CD4-positive, alpha-beta T cell treated with Interleukin-10 for 1 hour (primary cell): ENCODE results near the gene SETBP1.

Experiments
- DNase-seq: peaks from one replicate; pipeline ENCODE4 v3.0.0-alpha.2; 2020

SETBP1 gene

DNA sequence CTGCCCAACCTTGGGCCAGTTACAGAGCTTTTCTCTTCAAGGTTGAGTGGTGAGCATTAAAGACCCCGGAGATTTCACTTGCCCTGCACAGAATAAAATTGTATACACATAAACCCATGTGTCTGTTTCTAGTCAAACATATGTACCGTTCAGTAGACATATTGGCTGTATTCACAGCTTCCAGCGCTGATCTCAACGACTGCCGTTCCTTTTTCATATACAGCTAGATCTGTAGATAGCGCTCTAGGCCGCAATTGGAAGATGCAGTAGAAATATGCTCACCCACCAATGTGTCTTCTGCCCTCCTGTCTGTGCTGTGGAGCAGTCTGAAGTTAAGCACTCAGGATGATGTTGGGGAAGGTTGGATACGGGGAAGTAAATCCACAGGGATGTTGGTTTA, 317.7 kb downstream of the SETBP1 start:
- DNase-seq = no peak

DNA sequence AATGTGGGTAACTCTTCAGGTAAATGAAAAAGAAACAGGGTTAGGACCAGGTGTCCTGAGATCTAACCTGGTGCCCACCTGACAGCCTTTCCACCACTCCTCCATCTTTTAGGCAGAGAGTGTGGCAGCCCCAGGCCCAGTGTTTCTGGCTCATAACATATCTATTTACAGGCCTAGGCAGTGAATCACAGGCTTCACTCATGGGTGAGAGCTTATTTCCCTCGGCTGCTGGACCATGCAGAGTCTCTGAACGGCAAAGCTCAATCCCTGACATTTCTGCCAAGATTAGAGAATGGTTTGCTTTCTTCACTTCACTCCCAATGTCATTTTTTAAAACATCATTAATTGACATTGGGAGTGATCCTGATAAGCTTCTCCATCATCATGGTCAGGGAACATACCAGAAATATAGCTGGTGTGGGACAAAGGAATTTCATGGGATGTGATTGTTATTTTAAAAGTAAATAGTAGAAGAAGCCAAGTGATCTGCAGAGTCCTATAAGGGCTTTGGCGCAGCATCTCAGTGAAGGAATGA, 323.9 kb downstream of the SETBP1 start:
- no peak for DNase-seq

- DNase-seq = no peak
Observed at GRCh38 chr18:45006934-45007333, 326.2 kb downstream of the SETBP1 start.

GRCh38 chr18:45007531-45007930, 326.8 kb downstream of the SETBP1 start:
- DNase-seq = no peak

GRCh38 chr18:45008694-45009413, 328.2 kb downstream of the SETBP1 start:
- DNase-seq = no peak

GRCh38 chr18:45009756-45010155, 329.1 kb downstream of the SETBP1 start:
- no peak for DNase-seq

DNA sequence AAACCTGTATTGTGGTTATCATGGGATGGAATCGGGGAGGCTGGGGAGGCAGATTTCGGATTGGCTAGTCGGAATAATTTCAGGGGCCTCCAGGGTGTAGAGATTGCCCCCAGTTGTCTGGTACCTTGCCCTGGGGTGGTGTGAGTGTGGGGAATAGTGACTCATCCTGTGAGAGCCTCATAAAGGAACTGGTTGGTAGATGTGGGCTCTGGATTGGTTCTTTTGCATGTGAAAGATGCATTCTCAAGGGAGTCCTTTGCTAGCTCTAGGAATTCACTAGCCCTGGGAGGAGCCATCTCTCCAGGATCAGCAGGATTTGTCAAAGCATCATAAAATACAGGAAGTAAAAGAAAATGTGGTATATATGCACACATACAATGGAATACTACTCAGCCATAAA, 331.6 kb downstream of the SETBP1 start:
- DNase-seq = no peak

- DNase-seq = no peak
Observed at GRCh38 chr18:45014047-45014501, 333.4 kb downstream of the SETBP1 start.

GRCh38 chr18:45015788-45016128, 335.1 kb downstream of the SETBP1 start:
- DNase-seq = no peak

DNA sequence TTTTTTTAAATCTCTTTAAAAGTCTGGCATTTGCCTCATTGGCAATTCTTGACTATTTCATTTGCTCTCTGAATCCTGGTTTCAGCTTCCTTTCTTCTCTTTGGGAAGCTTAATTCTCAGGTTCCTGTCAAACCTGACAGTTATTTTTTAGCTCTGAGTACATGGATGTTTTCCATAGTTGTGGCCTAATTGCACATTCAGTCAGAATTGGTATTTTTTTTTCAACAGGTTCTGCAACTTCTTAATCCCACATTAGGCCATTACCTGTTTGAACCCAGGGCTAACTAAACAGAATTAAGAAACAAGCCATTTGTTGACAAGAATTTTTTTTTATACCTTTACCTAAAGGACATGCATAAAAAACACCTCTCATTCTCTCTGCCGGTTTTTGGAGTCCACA, 338.8 kb downstream of the SETBP1 start:
- no peak for DNase-seq

GRCh38 chr18:45023519-45023918, 342.8 kb downstream of the SETBP1 start:
- DNase-seq = no peak

DNA sequence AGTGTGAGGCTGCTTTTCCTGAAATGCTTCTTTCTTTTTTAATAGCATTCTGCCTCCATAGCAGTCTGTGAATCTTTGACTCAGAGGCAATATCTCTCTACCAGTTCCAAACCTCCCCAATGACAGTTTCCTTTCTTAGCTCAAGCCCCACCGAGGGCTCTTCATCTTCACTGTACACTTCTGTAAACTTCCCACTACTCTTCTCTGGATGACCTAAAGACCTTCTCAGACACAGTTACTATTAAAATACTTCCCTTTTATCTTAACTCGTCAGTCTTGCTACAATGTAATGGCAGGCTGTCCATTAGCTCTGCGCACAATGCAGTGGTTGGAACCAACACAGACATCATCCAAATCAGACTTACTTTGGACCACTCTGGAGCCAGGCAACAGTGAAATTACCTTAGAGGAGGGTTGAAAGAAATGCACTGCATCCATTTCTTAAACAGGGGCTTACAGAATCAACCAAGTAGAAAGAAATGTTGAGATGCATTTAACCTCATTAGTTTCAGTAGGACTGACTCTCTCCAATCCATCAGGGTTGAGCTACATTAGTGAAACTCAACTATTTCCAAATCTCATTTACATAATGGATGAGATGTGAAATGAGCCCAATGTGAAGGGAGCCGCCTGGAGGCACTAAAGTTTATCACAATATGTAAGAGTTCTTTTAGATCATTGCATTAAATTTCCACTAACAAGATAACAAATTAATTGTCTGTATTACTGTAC, 343.8 kb downstream of the SETBP1 start:
- no peak for DNase-seq

DNA sequence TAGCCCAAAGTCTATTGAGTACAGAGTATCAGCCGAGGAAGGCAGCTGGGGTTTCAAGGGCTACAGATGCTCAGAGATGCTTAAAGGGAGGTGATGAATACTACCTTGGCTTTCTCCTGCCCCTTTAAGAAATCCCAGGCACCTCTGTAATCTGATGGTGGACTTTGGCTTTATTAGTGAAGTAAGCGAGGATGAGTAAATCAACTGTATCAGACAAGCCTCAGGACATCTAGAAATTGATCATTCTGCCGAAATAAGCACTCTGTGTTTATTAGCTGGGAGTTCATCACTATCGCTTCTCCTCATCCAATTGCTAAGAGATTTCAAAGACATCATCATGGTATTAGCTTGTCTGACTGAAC, 344.4 kb downstream of the SETBP1 start:
- no peak for DNase-seq

DNA sequence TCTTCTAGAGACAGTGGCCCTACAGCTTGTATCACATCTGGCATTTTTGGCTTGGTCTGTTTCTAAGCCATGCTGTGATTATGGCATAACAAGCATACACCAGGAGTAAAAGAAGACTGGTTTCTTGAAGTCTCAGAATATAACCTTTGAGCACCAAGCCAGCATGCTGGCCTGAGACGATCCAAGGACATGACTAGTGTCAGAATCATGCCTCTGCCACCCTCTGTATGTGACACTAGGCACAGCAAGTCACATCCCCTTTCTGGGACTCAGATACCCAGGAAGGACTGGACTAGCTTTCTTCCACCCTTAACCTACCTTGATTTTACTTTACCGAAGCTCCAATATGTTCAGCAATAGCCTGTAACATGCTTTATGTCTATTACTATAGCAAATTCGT, 345.5 kb downstream of the SETBP1 start:
- DNase-seq = no peak

DNA sequence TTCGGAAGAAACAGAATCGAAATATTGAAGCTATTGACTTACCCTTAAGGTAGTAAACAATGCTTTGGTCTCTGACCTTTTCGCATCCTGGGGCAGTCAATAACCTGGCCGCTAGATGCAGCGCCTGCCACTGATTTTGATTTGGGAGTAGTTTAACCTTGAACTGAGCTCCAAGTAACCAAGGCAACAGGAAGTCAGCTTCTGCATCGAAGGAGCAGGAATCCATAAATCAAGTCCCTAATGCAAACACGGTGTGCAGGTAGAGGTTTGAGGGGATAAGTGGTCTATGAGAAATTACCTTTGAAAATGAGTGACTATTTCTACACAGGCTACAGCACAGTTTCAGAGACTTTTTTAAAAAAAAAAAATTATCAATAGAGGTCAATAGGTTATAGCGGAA, 353.5 kb downstream of the SETBP1 start:
- DNase-seq = no peak

GRCh38 chr18:45037618-45038017, 356.9 kb downstream of the SETBP1 start:
- no peak for DNase-seq

DNA sequence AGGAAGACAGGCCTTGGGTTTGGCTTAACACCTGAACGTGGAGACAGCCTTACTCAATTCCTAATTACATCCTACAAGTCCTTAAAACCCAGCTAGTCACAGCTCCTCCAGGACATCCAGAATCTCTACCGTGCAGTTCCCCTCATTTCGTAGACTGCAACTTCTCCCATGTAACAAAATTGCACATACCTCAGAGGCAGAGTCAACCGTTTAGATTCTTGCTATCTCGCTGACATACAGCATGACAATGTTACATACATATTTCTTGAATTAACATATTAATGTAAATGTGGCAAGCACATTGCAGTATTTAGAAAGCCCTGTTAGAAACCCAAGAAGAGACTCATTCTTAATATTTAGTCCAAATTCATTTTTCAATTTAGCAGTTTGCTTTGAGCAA, 358.7 kb downstream of the SETBP1 start:
- no peak for DNase-seq

GRCh38 chr18:45040879-45041278, 360.2 kb downstream of the SETBP1 start:
- DNase-seq = no peak

- no peak for DNase-seq
Observed at GRCh38 chr18:45044787-45045186, 364.1 kb downstream of the SETBP1 start.

- no peak for DNase-seq
Observed at GRCh38 chr18:45046228-45046627, 365.5 kb downstream of the SETBP1 start.

DNA sequence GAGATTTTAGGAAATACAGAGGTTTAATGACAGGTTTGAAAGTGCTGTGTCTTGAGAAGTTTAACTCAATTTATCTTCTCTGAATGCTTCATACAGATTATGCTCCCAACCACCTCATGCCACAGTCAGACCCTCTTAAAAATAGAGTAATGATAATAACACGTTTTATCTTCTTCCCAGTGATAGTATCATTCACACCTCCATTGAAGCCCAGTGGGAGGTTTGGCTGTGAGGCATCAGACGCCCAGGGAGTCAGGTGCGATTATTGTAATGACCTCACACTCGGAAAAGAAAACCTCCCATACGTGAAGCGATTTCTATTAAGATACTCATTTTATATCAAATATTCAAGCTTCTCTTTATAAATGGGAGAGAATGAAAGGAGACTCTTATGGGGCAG, 366.3 kb downstream of the SETBP1 start:
- DNase-seq = no peak

DNA sequence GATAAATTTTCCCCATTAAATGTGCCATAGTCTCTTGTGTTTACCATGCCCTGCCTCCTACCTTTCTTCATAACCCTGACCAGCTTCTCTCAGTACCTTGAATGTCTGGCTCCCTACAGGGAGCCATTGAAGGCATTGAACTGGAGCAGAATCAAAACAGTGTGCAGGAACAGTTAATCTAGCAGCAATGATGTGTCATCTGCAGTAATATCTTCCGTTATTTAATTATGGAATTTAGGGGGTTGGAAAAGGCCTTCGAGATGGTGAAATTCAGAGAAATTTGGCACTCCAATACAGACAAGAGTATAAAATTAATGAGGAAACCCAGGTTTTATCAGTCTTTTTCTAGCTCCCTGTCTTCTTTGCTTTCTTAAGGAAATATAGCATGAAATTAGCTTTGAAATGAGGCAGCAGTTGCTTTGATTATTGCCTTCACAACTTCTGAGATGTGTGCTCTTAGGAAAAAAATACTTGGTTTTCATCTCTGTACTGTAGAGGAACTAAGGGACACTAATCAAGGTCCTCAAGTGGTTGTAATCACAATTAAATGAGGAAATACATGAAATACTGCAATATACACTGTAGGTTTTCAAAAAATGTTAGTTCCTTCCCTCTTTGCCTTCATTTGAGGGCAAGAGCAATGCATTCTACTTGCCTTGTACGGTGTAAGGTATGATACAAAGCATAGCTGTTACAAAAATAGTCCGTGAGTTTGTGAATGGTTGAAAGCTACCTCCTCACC, 369.1 kb downstream of the SETBP1 start:
- DNase-seq = no peak

DNA sequence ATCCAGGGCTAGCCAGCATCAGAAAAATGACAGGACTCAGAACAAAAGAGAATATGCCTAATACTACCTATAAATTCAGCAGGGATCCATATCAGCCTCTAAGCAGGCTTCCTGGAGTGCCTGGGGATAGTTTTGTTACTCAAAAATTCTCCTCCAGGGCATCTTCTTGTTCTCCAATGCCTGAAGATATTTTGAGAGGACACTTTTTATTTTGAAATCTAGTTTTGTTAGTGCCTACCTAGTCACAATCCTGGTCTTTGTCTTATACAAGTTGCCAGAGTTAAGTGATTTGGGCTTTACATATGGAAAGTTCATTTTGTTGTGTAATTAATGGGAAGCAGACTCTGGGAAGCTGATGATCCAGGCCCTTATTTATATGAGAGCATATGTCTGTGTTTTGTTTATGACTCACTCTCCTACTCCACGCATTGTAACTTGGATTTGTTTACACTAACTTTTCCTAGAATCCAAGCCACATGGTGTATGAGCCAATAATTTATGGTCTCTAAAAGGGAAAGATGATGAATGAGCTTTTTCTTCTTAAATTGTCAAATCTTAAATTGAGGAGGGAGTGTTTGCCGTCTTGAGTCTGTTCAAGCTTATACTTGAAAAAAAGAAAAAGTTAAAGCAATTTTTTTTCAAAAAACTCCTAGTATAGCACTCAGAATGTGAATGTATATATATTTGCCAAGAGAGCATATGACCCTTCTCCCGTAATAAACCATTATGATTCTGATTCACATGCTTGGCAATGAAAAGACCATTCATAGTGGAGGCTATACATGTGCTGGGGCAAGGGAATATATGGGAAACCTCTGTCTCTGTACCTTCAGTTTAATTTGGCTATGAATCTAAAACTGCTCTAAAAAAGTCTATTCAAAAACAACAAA, 370.3 kb downstream of the SETBP1 start:
- DNase-seq = no peak
